ENCODE data around the gene DCDC2B. TPM values are rescaled to one million over a fixed set of nuclear protein-coding genes. Genes with fewer than 3 reads are reported as not detected.

The DCDC2B gene
- total and polyA plus RNA-seq, 9 of the 15 experiments (the other 6 are each of a cell fraction or from before 2014, with no cell fraction given): not detected

DNA sequence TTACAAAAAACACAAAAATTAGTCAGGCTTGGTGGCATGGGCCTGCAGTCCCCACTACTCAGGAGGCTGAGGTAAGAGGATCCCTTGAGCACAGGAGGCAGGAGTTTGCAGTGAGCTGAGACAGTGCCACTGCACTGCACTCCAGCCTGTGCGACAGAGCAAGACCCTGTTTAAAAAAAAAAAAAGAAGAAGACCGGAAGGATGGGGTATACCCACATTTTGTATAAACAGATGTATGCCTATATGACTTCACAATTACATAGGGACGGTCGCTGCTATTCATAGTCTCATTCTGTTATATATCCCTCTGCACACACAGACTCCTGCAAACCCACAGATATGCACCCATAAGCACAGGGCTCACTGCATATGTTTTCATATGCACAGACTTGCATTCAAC, 54.9 kb downstream of the DCDC2B start:
- ChIA-PET POLR2A (no interaction called here), CTCF (ENCODE audit: low intra/inter-chr PET ratio) (no interaction called here)
- Histone ChIP-seq H3K79me2 (ENCODE audit: control insufficient read depth, insufficient read depth, low read length) (no peaks in the 10 kb centered on the region), H3K4me3 (no peak overlapping the region), H3K9me1 (ENCODE audit: control insufficient read depth, insufficient read depth, low read length) (no peaks in the 10 kb centered on the region), H3K36me3 (ENCODE audit: control insufficient read depth, insufficient read depth, low read length) (no peaks in the 10 kb centered on the region), H4K20me1 (replicated peaks; ENCODE audit: control insufficient read depth, insufficient read depth, low read length) (no peaks in the 10 kb centered on the region), H3K4me2 (ENCODE audit: insufficient read depth, low read length) (no peak overlapping the region), H3K9me3 (replicated peaks; ENCODE audit: control insufficient read depth, insufficient read depth, low read depth, low read length) (no peaks in the 10 kb centered on the region), H3K4me1 (replicated peaks in 1 of 2; ENCODE audit: control insufficient read depth in 2 of 2, insufficient read depth in 2 of 2, low read length in 2 of 2) (peaks cover 0 to 9% of the 10 kb centered on the region in 2 experiments; a peak in 2 of 5 replicates), H3K27me3 (ENCODE audit: control insufficient read depth in 2 of 2, insufficient read depth in 2 of 2, low read length in 2 of 2) (no peaks in the 10 kb centered on the region), H2AFZ (ENCODE audit: low read depth, low read length) (no peak overlapping the region), H3K9ac (ENCODE audit: insufficient read depth in 1 of 2, low read depth in 2 of 2, low read length in 2 of 2) (no peak overlapping the region), H3K27ac (ENCODE audit: extremely low read depth, low read depth, low read length) (no peak overlapping the region)
- 41% methylated on average over 4 of the region's 4 CpGs for WGBS (ENCODE audit: insufficient coverage, low coverage, missing lambda C conversion rate)
- peak; percentile 56 for ATAC-seq
- intact Hi-C loops (cut with micrococcal nuclease): no loop called here
- in situ Hi-C loops (cut with MboI): no loop called here
- TF ChIP-seq ATF7 (IDR thresholded peaks at IDR 0.05): no peak
- TF ChIP-seq, protein P1, sequence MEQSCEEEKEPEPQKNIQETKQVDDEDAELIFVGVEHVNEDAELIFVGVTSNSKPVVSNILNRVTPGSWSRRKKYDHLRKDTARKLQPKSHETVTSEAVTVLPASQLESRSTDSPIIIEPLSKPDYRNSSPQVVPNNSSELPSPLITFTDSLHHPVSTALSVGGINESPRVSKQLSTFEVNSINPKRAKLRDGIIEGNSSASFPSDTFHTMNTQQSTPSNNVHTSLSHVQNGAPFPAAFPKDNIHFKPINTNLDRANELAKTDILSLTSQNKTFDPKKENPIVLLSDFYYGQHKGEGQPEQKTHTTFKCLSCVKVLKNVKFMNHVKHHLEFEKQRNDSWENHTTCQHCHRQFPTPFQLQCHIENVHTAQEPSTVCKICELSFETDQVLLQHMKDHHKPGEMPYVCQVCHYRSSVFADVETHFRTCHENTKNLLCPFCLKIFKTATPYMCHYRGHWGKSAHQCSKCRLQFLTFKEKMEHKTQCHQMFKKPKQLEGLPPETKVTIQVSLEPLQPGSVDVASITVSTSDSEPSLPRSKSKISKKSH (CRISPR knock-in tag; IDR thresholded peaks at IDR 0.05): no peak
- FAIRE-seq: no peak
- peak in 1 of 4 experiments; percentile 5 for DNase-seq (ENCODE audit: extremely low read depth in 1 of 4, low spot score in 3 of 4)
- no TSS peak for BruUV-seq (replicated peaks)

Other genes starting within 250 kb of the DCDC2B start
Only the 7 nearest of the 15 such genes appear.
- gene TXLNA, start 29.4 kb upstream of the DCDC2B start, total RNA-seq (2014; rRNA removed): 38.6 and 51.4 TPM in 2 replicates
- gene TXLNA, start 29.4 kb upstream of the DCDC2B start, total RNA-seq (2014; rRNA removed; fragmentation: Illumina TruSeq; extraction: Trizol): 33.0 and 33.5 TPM in 2 replicates
- gene TXLNA, start 29.4 kb upstream of the DCDC2B start, total RNA-seq (2015; rRNA removed; fragmentation: Illumina TruSeq; extraction: Trizol): 46.4 TPM in 2 replicates
- 50.2 and 54.5 TPM in 2 replicates for gene TXLNA, start 29.4 kb upstream of the DCDC2B start, total RNA-seq (2021)
- gene TXLNA, start 29.4 kb upstream of the DCDC2B start, polyA plus RNA-seq (2011; rRNA removed): 39.3 and 42.9 TPM in 2 replicates
- 39.4 and 40.9 TPM in 2 replicates for gene TXLNA, start 29.4 kb upstream of the DCDC2B start, polyA plus RNA-seq (2014; fragmentation: Illumina TruSeq; extraction: Trizol)
- 10 to 100 TPM in 1 of 2 experiments, 1 to 10 TPM in 1; 9.2 to 15.2 TPM for gene TXLNA, start 29.4 kb upstream of the DCDC2B start, polyA plus RNA-seq (2014; fragmentation: Nextera tagmentation; extraction: Ambion mirVana)
- 43.6 and 46.7 TPM in 2 replicates for gene TXLNA, start 29.4 kb upstream of the DCDC2B start, polyA plus RNA-seq (2014; rRNA removed)
- gene CCDC28B, start 8.5 kb upstream of the DCDC2B start, total RNA-seq (2014; rRNA removed): 51.9 and 59.5 TPM in 2 replicates
- 14.3 and 17.3 TPM in 2 replicates for gene CCDC28B, start 8.5 kb upstream of the DCDC2B start, total RNA-seq (2014; rRNA removed; fragmentation: Illumina TruSeq; extraction: Trizol)
- gene CCDC28B, start 8.5 kb upstream of the DCDC2B start, total RNA-seq (2015; rRNA removed; fragmentation: Illumina TruSeq; extraction: Trizol): 42.2 and 44.4 TPM in 2 replicates
- gene CCDC28B, start 8.5 kb upstream of the DCDC2B start, total RNA-seq (2021): 48.0 and 50.6 TPM in 2 replicates
- 29.3 and 29.4 TPM in 2 replicates for gene CCDC28B, start 8.5 kb upstream of the DCDC2B start, polyA plus RNA-seq (2011; rRNA removed)
- gene CCDC28B, start 8.5 kb upstream of the DCDC2B start, polyA plus RNA-seq (2014; fragmentation: Illumina TruSeq; extraction: Trizol): 31.7 and 45.4 TPM in 2 replicates
- gene CCDC28B, start 8.5 kb upstream of the DCDC2B start, polyA plus RNA-seq (2014; fragmentation: Nextera tagmentation; extraction: Ambion mirVana): 10 to 100 TPM in 1 of 2 experiments, 1 to 10 TPM in 1; 5.7 to 14.5 TPM
- 54.5 and 56.6 TPM in 2 replicates for gene CCDC28B, start 8.5 kb upstream of the DCDC2B start, polyA plus RNA-seq (2014; rRNA removed)
- 12.4 and 12.6 TPM in 2 replicates for gene IQCC, start 3.4 kb upstream of the DCDC2B start, total RNA-seq (2014; rRNA removed)
- 10.6 and 11.5 TPM in 2 replicates for gene IQCC, start 3.4 kb upstream of the DCDC2B start, total RNA-seq (2014; rRNA removed; fragmentation: Illumina TruSeq; extraction: Trizol)
- 12.7 and 13.2 TPM in 2 replicates for gene IQCC, start 3.4 kb upstream of the DCDC2B start, total RNA-seq (2015; rRNA removed; fragmentation: Illumina TruSeq; extraction: Trizol)
- 6.6 and 8.1 TPM in 2 replicates for gene IQCC, start 3.4 kb upstream of the DCDC2B start, total RNA-seq (2021)
- 10.6 and 10.7 TPM in 2 replicates for gene IQCC, start 3.4 kb upstream of the DCDC2B start, polyA plus RNA-seq (2011; rRNA removed)
- 14.9 and 16.5 TPM in 2 replicates for gene IQCC, start 3.4 kb upstream of the DCDC2B start, polyA plus RNA-seq (2014; fragmentation: Illumina TruSeq; extraction: Trizol)
- 10 to 100 TPM in 1 of 2 experiments, 1 to 10 TPM in 1; 8.4 to 10.4 TPM for gene IQCC, start 3.4 kb upstream of the DCDC2B start, polyA plus RNA-seq (2014; fragmentation: Nextera tagmentation; extraction: Ambion mirVana)
- gene IQCC, start 3.4 kb upstream of the DCDC2B start, polyA plus RNA-seq (2014; rRNA removed): 12.4 and 13.9 TPM in 2 replicates
- gene TMEM234, start 13.3 kb downstream of the DCDC2B start, total RNA-seq (2014; rRNA removed): 5.0 and 8.6 TPM in 2 replicates
- gene TMEM234, start 13.3 kb downstream of the DCDC2B start, total RNA-seq (2014; rRNA removed; fragmentation: Illumina TruSeq; extraction: Trizol): 8.3 and 8.4 TPM in 2 replicates
- gene TMEM234, start 13.3 kb downstream of the DCDC2B start, total RNA-seq (2015; rRNA removed; fragmentation: Illumina TruSeq; extraction: Trizol): 7.6 and 7.8 TPM in 2 replicates
- gene TMEM234, start 13.3 kb downstream of the DCDC2B start, total RNA-seq (2021): 12.1 and 14.1 TPM in 2 replicates
- 7.7 and 9.0 TPM in 2 replicates for gene TMEM234, start 13.3 kb downstream of the DCDC2B start, polyA plus RNA-seq (2011; rRNA removed)
- 7.2 and 7.3 TPM in 2 replicates for gene TMEM234, start 13.3 kb downstream of the DCDC2B start, polyA plus RNA-seq (2014; fragmentation: Illumina TruSeq; extraction: Trizol)
- 1 to 10 TPM; 6.2 to 6.8 TPM for gene TMEM234, start 13.3 kb downstream of the DCDC2B start, polyA plus RNA-seq (2014; fragmentation: Nextera tagmentation; extraction: Ambion mirVana)
- gene TMEM234, start 13.3 kb downstream of the DCDC2B start, polyA plus RNA-seq (2014; rRNA removed): 10.4 and 12.9 TPM in 2 replicates
- 472 and 537 TPM in 2 replicates for gene EIF3I, start 13.3 kb downstream of the DCDC2B start, total RNA-seq (2014; rRNA removed)
- 678 and 704 TPM in 2 replicates for gene EIF3I, start 13.3 kb downstream of the DCDC2B start, total RNA-seq (2014; rRNA removed; fragmentation: Illumina TruSeq; extraction: Trizol)
- gene EIF3I, start 13.3 kb downstream of the DCDC2B start, total RNA-seq (2015; rRNA removed; fragmentation: Illumina TruSeq; extraction: Trizol): 535 and 541 TPM in 2 replicates
- 383 and 414 TPM in 2 replicates for gene EIF3I, start 13.3 kb downstream of the DCDC2B start, total RNA-seq (2021)
- gene EIF3I, start 13.3 kb downstream of the DCDC2B start, polyA plus RNA-seq (2011; rRNA removed): 527 and 635 TPM in 2 replicates
- 942 and 1,045 TPM in 2 replicates for gene EIF3I, start 13.3 kb downstream of the DCDC2B start, polyA plus RNA-seq (2014; fragmentation: Illumina TruSeq; extraction: Trizol)
- gene EIF3I, start 13.3 kb downstream of the DCDC2B start, polyA plus RNA-seq (2014; fragmentation: Nextera tagmentation; extraction: Ambion mirVana): 1,000 to 10,000 TPM; 1,337 to 1,526 TPM
- 477 and 567 TPM in 2 replicates for gene EIF3I, start 13.3 kb downstream of the DCDC2B start, polyA plus RNA-seq (2014; rRNA removed)
- not detected in 2 replicates for gene FAM167B, start 38.1 kb downstream of the DCDC2B start, total RNA-seq (2014; rRNA removed)
- gene FAM167B, start 38.1 kb downstream of the DCDC2B start, total RNA-seq (2014; rRNA removed; fragmentation: Illumina TruSeq; extraction: Trizol): not detected in 2 replicates
- gene FAM167B, start 38.1 kb downstream of the DCDC2B start, total RNA-seq (2015; rRNA removed; fragmentation: Illumina TruSeq; extraction: Trizol): not detected in 2 replicates
- gene FAM167B, start 38.1 kb downstream of the DCDC2B start, total RNA-seq (2021): not detected in 2 replicates
- gene FAM167B, start 38.1 kb downstream of the DCDC2B start, polyA plus RNA-seq (2011; rRNA removed): not detected in 2 replicates
- gene FAM167B, start 38.1 kb downstream of the DCDC2B start, polyA plus RNA-seq (2014; fragmentation: Illumina TruSeq; extraction: Trizol): not detected in 2 replicates
- not detected for gene FAM167B, start 38.1 kb downstream of the DCDC2B start, polyA plus RNA-seq (2014; fragmentation: Nextera tagmentation; extraction: Ambion mirVana)
- gene FAM167B, start 38.1 kb downstream of the DCDC2B start, polyA plus RNA-seq (2014; rRNA removed): not detected in 2 replicates
- 0.08 TPM in 1 of 2 replicates, not detected in the other for gene LCK, start 42.2 kb downstream of the DCDC2B start, total RNA-seq (2014; rRNA removed)
- gene LCK, start 42.2 kb downstream of the DCDC2B start, total RNA-seq (2014; rRNA removed; fragmentation: Illumina TruSeq; extraction: Trizol): 0.13 TPM in 1 of 2 replicates, not detected in the other
- gene LCK, start 42.2 kb downstream of the DCDC2B start, total RNA-seq (2015; rRNA removed; fragmentation: Illumina TruSeq; extraction: Trizol): not detected in 2 replicates
- gene LCK, start 42.2 kb downstream of the DCDC2B start, total RNA-seq (2021): 0.38 and 0.47 TPM in 2 replicates
- not detected in 2 replicates for gene LCK, start 42.2 kb downstream of the DCDC2B start, polyA plus RNA-seq (2011; rRNA removed)
- 0.04 TPM in 1 of 2 replicates, not detected in the other for gene LCK, start 42.2 kb downstream of the DCDC2B start, polyA plus RNA-seq (2014; fragmentation: Illumina TruSeq; extraction: Trizol)
- gene LCK, start 42.2 kb downstream of the DCDC2B start, polyA plus RNA-seq (2014; fragmentation: Nextera tagmentation; extraction: Ambion mirVana): not detected
- 0.13 TPM in 1 of 2 replicates, not detected in the other for gene LCK, start 42.2 kb downstream of the DCDC2B start, polyA plus RNA-seq (2014; rRNA removed)

All from K562 (cell line).